ENCODE measurements around the gene KIRREL3.

- no peak for TF ChIP-seq CTCF (IDR thresholded peaks at IDR 0.05)
- TF ChIP-seq, protein P1, sequence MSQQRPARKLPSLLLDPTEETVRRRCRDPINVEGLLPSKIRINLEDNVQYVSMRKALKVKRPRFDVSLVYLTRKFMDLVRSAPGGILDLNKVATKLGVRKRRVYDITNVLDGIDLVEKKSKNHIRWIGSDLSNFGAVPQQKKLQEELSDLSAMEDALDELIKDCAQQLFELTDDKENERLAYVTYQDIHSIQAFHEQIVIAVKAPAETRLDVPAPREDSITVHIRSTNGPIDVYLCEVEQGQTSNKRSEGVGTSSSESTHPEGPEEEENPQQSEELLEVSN (IDR thresholded peaks at IDR 0.05; ENCODE audit: borderline replicate concordance, low read depth), result no peak
- no peak for TF ChIP-seq RCOR1 (IDR thresholded peaks at IDR 0.05; ENCODE audit: low read depth, low read length)
- TF ChIP-seq, protein P2, sequence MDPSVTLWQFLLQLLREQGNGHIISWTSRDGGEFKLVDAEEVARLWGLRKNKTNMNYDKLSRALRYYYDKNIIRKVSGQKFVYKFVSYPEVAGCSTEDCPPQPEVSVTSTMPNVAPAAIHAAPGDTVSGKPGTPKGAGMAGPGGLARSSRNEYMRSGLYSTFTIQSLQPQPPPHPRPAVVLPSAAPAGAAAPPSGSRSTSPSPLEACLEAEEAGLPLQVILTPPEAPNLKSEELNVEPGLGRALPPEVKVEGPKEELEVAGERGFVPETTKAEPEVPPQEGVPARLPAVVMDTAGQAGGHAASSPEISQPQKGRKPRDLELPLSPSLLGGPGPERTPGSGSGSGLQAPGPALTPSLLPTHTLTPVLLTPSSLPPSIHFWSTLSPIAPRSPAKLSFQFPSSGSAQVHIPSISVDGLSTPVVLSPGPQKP (IDR thresholded peaks at IDR 0.05; ENCODE audit: low read depth, low read length), result no peak
- no peak for TF ChIP-seq KDM1A (IDR thresholded peaks at IDR 0.05; ENCODE audit: low read depth)
- no peak for TF ChIP-seq GATA3 (IDR thresholded peaks at IDR 0.05; ENCODE audit: borderline replicate concordance)
- TF ChIP-seq REST (IDR thresholded peaks at IDR 0.05), result no peak
- no peak for TF ChIP-seq RNF2 (IDR thresholded peaks at IDR 0.05; ENCODE audit: borderline replicate concordance, low read depth)
- TF ChIP-seq EP300 (IDR thresholded peaks at IDR 0.05), result no peak
- no peak for TF ChIP-seq EHF (CRISPR knock-in tag; IDR thresholded peaks at IDR 0.05)
- TF ChIP-seq CHD4 (IDR thresholded peaks at IDR 0.05; ENCODE audit: borderline replicate concordance), result no peak
- TF ChIP-seq MYC (IDR thresholded peaks at IDR 0.05; ENCODE audit: borderline replicate concordance, low read length), result no peak
- no peak for TF ChIP-seq POLR2A (IDR thresholded peaks at IDR 0.05; ENCODE audit: low read length)
Measured at GRCh38 chr11:126764231-126764630, 236.3 kb downstream of the KIRREL3 start.

Measured in A549 (cell line).